C4-2B (cell line): ENCODE results near the gene MED22.

Experiments used
- CTCF ChIP-seq: fragments of 450-650 bp; conservative IDR thresholded peaks from 2 replicates; pipeline ENCODE4 v1.5.1; 2017; ENCODE audit warnings: mild to moderate bottlenecking
- ZFX ChIP-seq: fragments of 450-650 bp; IDR thresholded peaks from 2 replicates; pipeline ENCODE4 v1.6.1; 2017

- TF ChIP-seq CTCF (peak; percentile 25), ZFX (no peak)
Observed at GRCh38 chr9:133342570-133342969, 5.4 kb downstream of the MED22 start.
